Non-pigmented ciliary epithelial cell (primary cell): Measurements from ENCODE around the gene PLIN5.

ENCODE experiments used
- DNase-seq: peaks from one replicate; pipeline ENCODE4 v3.0.0-alpha.2; 2010; ENCODE audit warnings: low read depth

Gene PLIN5

DNA sequence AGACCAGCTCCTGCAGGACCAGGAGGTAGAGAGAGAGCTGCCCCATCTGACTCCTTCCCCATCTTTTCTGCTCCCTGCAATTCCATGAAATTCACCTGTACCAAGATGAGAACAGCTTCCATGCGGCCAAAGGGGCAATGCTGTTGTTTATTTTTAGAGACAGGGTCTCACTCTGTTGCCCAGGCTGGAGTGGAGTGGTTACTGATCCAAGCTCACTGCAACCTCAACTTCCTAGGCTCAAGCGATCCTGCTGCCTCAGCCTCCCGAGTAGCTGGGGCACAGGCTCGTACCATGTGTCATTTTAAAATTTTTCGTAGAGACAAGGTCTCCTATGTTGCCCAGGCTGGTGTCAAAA, 13.2 kb downstream of the PLIN5 start:
- DNase-seq: no peak

DNA sequence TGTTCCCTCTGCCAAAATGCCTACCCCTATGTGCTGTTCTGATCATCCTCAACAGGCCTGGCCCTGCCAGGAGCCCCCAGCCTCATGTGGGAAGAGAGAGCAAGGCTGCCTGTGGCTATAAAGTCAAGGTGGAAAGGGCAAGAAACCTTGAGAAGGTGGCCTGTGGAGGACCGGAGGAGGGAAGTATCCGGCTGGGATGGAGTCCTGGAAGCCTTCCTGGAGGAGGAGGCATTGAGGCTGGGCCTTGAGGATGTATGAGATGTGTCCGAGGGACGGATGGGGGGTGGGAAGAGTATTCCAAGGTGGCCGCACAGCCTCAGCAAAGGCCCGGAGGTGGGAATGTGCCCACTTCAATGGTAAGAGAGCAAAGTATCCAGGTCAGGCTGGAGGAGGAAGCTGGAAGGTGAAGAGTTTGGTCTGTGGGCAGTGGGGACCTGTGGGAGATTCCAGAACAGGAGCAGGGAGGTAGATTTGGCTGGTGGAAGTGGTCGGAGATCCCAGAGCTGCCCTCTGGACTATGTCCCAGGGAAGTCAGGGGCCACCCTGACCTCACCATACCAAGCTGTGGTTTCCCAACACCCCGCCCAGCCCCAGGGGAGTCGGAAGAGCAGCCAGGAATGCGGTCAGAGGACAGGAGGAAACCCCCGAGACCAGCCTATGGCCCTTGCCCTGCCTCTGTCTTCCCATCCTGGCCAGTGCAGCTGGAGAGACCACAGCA, 13.7 kb downstream of the PLIN5 start:
- no peak for DNase-seq

DNA sequence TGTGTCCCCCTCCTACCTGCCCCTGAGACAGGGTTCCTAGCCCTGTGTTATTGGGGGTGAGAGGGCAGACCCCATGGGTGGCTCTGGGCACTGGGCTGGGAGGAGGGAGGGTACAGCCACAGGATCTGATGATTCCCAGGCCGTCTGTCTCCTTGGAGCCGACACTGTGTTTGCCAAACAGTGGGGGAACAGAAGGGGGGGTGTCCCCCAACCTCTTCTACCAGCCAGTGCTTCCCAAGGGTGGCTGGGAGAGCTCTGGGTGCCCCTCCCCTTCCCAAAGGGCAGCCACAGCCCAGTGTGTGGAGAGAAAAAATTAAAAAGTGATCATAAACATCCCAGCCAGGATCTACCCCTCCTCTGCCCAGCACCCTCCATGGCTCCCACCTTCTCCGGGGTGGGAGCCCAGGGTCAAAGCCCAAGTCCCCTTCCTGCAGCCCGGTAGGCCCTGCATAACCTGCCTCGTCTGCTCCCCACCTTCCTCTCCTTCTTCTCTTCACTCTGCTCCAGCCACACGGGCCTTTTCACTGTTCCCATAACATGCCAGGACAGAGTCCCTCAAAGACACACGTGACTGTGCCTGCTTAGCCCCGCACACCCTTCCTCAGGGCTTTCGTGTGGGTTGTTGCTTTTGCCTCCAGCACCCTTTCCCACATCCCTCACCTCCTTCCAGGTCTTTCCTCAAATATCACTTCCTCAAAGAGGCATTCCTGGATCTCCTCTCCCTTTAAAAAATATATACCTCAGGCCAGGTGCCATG, 15.3 kb downstream of the PLIN5 start:
- DNase-seq: no peak

DNA sequence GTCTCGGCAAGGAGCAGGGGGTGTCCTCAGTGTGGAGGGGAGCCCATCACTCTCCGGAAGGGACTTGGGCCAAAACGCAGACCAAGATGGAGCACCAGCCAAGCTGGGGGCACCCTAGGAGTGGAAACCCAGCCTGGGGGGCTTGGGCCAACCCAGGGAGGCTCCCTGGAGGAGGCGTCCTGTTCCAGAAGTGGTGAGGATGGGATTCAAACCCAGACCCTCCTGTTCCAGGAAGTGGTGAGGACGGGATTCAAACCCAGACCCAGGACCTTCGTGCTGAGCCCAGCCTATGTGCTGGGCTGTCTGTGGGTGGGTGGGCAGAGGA, 15.9 kb downstream of the PLIN5 start:
- no peak for DNase-seq

DNA sequence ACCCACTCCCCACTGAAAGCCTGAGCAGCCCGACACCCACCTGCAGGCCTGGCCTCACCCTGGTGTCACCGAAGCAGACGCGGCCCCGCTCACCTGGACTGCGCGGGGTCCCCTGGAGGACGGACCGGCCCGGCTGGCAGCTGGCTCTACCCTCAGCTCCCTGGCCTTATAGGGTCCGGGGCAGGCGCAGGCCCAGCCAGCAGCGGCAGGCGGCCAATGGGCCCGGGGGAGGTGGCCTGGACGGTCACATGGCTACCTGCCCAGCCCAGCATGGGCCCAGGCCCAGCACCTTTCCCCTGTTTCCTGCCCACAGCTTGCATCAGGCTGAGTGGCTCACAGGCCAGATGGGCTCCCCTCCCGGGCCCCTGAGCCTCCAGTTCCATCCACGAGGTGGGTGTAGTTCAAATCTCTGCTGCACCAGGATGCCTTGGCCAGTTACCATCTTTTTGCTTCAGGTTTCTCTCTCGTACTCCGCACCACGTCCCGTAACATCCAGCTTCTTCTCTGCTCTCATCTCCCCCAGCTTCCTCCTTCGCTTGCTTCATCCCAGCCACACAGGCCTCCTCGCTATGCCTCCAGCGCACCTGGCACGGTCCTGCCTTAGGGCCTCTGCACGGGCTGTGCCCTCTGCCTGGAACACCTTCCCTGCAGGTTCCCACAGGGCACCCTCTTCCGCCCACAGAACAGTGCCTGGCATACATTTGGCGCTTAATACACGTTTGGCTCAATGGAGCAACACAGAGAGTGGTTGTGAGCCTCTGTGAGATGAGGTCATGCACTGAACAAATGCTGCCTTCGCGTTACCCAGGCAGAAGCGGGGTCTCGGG, 16.5 kb downstream of the PLIN5 start, which contains the start of gene PLIN4:
TSS of gene PLIN4 (minus strand) at position 142 of the 827 bp plus-strand sequence. CDS start 214 bp downstream, outside the sequence.
- no peak for DNase-seq

DNA sequence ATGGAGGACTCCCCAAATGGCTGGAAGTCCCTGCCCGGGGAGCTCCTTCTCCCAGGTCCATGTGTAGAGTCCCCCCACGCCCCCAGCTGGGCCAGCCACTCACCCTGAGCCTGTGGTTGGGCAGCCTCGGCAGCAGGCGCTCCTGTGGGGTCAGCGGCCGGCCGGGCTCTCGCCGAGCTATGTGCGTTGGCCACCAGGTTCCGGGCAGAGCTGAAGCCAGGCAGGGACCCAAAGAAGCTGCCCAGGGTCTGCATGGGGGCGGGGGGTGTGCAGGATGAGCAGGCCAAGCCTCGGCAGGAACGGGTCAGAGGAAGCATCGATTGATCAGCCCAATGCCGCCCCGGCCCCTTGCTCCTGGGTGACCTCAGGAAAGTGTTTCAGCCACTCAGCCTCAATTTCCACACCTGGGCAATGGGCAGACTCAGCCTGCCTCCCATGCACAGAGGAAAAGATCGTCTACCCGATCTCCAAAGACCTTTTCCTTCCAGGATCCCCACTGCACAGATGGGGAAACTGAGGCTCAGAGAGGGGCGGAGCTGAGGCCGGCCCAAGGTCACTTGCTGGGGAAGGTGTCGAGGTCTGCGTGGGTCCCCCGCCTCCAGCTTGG, 17.5 kb downstream of the PLIN5 start:
- DNase-seq: no peak

DNA sequence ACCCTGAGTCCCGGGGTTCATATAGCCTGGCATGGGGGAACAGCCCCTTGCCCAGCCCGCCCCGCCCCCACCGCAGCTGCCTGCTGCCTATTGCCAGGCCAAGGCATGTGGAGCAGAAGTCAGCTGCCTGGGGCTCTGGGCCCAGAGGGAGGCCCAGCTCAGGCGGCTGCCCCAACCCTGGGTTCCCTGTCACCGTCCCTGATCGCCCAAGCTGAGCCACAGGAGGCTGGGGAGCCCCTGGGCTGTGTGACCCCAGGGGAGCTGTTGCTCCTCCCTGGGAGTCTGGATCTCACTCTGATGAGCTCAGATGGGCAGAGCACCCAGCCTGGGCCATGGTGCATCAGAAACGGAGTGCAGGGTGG, 18.1 kb downstream of the PLIN5 start:
- DNase-seq: no peak

DNA sequence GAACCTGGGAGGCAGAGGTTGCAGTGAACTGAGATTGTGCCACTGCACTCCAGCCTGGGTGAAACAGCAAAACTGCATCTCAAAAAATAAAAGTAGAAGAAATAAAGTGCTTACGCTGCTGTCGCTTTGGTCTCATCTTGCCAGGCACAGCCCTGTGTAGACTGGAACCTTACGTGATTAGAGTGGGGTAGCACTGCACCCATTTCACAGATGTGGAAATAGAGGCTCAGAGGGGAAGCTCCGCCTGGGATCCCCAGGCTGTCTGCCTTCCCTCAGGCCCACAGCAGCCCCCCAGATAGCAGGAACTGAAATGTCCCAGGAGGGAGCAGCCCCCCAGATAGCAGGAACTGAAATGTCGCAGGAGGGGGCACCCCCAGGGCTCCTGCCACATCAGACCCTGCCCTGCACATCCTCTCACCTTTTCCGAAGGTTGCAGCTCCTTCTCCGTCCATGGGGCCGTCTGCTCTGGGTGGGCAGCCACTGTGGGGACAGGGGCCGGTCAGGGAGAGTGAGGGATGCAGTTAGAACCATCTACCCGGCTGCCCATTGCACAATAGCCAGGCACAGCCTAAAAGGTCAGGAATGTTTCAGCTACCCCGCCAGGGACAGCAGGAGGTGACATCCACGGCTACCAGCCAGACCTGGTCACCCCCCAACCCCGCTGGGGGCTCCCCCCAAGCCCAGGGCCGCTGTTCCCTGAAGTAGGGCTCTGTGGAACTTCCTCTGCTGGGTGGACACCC, 18.7 kb downstream of the PLIN5 start:
- DNase-seq: no peak

DNA sequence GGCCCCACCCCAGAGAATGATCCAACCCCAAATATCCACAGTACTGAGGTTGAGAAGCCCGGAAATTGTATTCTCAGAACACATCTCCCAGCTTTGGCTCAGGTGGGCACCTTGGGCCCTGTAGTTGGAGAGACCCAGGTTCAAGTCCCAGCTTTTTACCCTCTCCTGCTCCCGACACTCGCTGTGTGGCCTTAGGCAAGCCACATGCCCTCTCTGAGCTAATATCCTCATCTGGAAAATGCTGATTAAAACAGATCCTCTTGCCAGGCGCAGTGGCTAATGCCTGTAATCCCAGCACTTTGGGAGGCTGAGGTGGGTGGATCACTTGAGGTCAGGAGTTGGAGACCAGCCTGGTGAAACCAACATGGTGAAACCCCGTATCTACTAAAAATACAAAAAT, 19.3 kb downstream of the PLIN5 start:
- DNase-seq: no peak

DNA sequence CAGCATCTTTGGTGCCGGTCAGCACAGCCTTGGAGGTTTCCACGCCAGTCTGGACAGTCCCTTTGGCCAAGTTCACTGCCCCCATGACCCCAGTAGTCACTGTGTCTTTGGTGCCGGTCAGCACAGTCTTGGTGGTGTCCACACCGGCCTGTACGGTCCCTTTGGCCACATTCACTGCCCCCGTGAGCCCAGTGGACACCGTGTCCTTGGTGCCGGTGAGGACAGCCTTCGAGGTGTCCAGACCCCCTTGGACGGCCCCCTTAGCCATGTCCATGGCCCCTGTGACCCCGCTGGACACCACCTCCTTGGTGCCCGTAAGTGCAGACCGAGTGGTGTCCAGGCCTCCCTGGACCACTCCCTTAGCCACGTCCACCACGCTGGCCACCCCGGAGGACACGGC, 21.8 kb downstream of the PLIN5 start:
- DNase-seq: no peak

DNA sequence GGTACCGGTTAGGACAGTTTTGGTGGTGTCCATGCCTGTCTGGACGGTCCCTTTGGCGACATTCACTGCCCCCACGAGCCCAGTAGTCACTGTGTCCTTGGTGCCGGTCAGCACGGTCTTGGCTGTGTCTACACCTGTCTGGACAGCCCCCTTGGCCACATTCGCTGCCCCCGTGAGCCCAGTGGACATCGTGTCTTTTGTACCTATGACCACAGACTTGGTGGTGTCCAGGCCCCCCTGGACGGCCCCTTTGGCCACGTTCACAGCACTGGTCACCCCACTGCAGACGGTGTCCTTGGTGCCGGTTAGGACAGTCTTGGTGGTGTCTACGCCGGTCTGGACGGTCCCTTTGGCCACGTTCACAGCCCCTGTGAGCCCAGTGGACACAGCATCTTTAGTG, 23.0 kb downstream of the PLIN5 start:
- no peak for DNase-seq

DNA sequence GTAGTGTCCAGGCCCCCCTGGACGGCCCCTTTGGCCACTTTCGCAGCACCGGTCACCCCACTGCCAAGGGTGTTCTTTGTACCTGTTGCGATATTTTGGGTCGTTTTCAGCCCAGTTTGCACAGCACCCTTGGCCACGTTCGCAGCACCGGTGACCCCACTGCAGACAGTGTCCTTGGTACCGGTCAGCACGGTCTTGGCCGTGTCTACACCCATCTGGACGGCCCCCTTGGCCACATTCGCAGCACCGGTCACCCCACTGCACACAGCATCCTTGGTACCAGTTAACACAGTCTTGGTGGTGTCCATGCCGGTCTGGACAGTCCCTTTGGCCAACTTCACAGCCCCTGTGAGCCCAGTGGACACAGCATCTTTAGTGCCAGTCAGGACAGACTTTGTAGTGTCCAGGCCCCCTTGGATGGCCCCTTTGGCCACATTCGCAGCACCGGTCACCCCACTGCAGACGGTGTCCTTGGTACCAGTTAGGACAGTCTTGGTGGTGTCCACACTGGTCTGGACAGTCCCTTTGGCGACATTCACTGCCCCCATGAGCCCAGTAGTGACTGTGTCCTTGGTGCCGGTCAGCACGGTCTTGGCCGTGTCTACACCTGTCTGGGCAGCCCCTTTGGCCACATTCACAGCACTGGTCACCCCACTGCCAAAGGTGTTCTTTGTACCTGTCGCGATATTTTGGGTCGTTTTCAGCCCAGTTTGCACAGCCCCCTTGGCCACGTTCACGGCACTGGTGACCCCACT, 23.5 kb downstream of the PLIN5 start:
- no peak for DNase-seq

DNA sequence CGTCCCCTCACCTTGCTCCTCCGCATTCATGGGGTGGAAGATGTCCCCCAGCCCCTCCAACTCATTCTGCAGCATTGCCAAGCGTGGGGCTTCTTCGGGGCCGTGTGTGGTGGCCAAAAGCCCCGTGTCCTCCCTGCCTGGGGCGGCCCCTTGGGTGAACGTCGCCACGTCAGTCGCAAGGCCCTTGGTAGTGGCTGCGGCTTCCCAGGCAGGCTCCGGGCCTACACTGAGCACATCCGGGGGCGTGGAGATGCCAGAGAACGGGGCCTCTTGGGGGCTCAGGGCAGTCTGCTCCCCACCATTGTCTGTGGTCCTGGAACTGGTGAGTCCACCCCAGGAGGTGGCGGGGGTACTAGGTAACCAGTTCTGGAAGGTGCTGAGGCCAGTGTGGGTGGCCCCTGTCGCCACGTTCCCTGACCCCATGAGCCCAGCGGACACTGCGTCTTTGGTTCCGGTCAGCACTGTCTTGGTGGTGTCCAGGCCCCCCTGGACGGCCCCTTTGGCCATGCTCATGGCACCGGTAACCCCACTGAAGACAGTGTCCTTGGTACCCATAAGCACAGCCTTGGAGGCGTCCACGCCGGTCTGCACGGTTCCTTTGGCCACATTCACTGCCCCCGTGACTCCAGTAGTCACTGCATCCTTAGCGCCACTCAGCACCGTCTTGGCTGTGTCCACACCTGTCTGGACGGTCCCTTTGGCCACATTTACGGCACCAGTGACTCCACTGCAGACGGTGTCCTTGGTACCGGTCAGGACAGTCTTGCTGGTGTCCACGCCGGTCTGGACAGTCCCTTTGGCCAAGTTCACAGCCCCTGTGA, 24.4 kb downstream of the PLIN5 start:
- no peak for DNase-seq

DNA sequence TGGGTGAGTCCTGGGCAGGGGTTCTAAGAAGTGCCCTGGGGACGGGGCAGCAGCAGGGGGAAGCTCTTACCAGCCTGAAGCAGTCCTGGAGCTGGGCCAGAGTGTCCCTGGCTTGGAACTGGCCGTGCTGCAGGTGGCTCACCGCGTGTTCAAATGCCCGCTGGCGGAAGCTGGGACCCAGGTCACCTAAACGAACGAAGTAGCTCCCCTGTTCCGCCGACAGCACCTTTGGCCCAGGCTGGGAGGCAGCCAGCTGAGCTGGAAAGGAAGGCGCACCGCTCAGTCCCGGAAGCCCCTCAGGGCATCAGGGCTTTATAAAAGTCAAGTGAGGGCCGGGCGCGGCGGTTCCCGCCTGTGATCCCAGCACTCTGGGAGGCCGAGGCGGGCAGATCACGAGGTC, 26.3 kb downstream of the PLIN5 start:
- no peak for DNase-seq

DNA sequence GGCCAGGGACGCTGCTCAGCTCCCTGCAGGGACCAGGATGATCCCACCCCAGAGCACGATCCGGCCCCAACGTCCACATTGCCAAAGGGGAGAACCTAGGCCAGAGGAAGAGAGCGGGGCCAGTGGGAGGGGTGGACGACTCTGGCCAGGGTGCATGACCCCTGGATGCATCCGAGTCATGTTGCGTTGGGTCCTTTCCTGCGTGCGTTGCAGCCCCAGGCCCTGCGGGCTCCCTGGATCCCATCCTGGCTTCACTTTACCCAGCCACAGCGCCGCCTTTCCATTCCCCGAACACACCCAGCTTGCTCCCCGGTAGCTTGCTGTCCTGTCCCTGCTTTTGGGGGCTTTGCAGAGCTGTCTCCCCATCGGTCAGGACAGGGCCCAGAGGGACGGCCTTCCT, 27.2 kb downstream of the PLIN5 start:
- no peak for DNase-seq

DNA sequence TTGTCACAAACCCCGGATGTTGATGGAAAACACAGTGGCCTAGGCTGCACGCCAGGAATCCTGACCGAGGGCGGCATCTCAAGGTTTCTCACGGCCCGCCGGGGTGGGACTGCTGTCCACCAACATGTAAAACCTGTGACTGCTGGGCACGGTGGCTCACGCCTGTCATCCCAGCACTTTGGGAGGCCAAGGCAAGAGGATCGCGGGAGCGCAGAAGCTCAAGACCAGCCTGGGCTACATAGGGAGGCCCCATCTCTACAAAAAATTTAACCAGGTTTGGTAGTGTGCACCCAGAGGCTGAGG, 27.9 kb downstream of the PLIN5 start:
- DNase-seq: no peak

DNA sequence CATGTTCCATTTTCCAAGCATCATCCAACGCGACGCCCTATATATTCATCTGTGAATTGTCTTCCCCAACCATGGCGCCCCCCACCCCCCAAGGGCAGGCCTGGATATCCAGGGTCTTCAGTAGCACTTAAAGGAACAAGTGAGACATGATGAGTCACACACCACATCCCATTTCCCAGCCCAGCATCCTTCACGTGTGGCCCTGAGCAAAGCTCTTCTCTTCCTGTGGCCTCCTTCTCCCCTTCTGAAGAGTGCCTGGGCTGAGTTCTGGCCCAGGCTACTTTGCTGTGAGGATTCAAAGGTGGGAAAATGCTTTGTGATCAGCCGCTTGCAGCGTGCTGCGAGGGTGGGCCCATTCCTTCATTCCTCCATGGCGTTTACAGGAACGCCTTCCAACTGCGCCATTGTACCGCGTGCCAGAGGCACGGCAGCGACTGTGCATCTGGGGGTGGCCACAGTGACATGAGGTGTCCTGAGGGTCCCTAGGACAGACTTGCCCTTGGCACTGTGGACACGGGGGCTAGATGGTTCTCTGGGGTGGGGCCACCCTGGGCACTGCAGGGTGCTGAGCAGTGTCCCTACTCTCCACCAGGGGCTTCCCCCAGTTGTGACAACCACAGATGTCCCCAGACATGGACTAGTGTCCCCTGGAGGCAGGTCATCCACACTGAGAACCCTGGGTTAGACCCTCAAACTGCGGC, 28.4 kb downstream of the PLIN5 start:
- peak; percentile 38 for DNase-seq

DNA sequence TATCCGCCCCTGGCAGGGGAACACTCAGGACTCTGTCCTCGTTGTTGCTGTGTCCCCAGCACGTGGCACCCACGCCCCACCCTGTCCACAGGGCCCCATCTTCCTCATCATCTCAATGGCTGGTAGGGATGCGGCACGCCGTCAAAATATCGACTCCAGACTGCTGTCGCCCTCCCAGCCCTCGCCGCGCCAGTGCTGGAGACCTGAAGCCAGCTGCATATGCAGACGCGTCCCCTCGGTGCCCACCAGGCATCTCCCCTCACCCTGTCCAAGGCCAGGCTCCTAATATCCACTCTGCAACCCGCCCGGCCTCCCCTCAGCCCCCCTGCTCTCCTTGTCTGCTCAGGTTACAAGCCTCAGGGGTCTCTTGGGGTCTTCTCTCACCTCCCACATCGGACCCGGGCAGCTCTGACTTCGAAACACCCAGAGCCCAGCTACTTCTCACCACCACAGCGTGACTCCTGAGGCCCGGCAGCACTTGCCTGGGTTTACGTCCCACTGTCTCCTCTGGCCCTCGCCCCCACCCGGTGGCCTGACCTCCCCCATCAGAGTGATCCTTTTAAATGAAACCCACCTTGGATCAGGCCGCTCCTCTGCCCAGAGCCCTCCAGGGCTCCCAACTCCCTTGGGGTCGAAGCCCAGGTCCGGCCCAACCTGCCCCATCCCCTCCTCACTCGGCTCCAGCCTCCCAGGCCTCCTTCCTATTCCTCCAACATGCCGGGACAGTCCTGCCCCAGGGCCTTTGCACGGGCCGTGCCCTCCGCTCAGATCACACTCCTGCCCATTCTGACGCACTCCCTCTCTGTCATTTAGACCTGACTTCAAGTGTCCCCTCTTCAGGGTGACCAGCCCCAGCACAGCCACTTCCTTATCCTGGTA, 29.2 kb downstream of the PLIN5 start:
- no peak for DNase-seq
